ENCODE data around the gene GNA14. TPM values are rescaled to one million over a fixed set of nuclear protein-coding genes. Genes with fewer than 3 reads are reported as not detected.

The GNA14 gene
- polyA plus RNA-seq, 1 donor from 2014 or later: not detected

- H3K4me1 Mint-ChIP-seq: peaks cover 1 to 6% (median 6%) of the 10 kb centered on the region in 3 donors
- no peak overlapping the region for H3K27ac Mint-ChIP-seq
- H3K9me3 Mint-ChIP-seq: peaks cover 0 to 11% (median 5%) of the 10 kb centered on the region in 3 donors
- peak overlapping the region in 1 of 4 donors; percentile 47 for H3K4me3 Mint-ChIP-seq
- no peaks in the 10 kb centered on the region for H3K36me3 Mint-ChIP-seq
- H3K27me3 Mint-ChIP-seq: no peaks in the 10 kb centered on the region
These were observed 172.3 kb downstream of the GNA14 start for GRCh38 chr9:77475641-77476473.

GRCh38 chr9:77474936-77475335, 173.2 kb downstream of the GNA14 start:
- no peak overlapping the region for H3K27ac Mint-ChIP-seq
- no peaks in the 10 kb centered on the region for H3K27me3 Mint-ChIP-seq
- no peaks in the 10 kb centered on the region for H3K36me3 Mint-ChIP-seq
- H3K4me1 Mint-ChIP-seq: peaks cover 1 to 6% (median 6%) of the 10 kb centered on the region in 3 donors
- H3K4me3 Mint-ChIP-seq: no peak overlapping the region
- H3K9me3 Mint-ChIP-seq: peaks cover 0 to 11% (median 5%) of the 10 kb centered on the region in 3 donors

GRCh38 chr9:77472646-77473045, 175.5 kb downstream of the GNA14 start:
- peaks cover 1% of the 10 kb centered on the region for H3K27me3 Mint-ChIP-seq
- H3K4me1 Mint-ChIP-seq: peaks cover 1 to 6% (median 6%) of the 10 kb centered on the region in 3 donors
- H3K27ac Mint-ChIP-seq: no peak overlapping the region
- H3K9me3 Mint-ChIP-seq: peaks cover 0 to 5% (median 4%) of the 10 kb centered on the region in 3 donors
- H3K36me3 Mint-ChIP-seq: no peaks in the 10 kb centered on the region
- H3K4me3 Mint-ChIP-seq: no peak overlapping the region

DNA sequence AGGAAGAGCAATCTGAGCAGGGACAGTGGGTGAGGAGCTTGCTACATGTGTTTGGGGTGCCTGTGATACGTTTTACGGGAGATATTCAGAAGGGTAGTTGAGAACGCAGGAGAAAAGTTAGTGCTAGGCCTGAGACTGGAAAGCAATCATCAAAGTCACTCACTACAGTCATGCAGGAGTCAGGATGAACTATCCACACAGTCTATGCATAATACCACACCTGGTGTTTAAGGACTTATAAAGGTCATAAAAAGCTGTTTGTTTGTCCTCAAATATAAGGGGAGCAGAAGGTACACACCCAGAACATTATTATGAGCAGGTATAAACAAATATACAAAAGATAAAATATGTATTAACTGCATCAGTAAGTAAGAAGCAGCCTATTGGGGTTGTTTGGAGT, 176.6 kb downstream of the GNA14 start:
- Mint-ChIP-seq H3K9me3 (peaks cover 0 to 5% (median 1%) of the 10 kb centered on the region in 3 donors), H3K4me3 (no peak overlapping the region), H3K27ac (no peak overlapping the region), H3K36me3 (no peaks in the 10 kb centered on the region), H3K27me3 (peaks cover 5% of the 10 kb centered on the region), H3K4me1 (peaks cover 1 to 6% (median 6%) of the 10 kb centered on the region in 3 donors)

GRCh38 chr9:77469515-77470231, 178.4 kb downstream of the GNA14 start:
- Mint-ChIP-seq H3K36me3 (no peaks in the 10 kb centered on the region), H3K4me1 (peaks cover 0 to 2% (median 0%) of the 10 kb centered on the region in 3 donors), H3K4me3 (no peak overlapping the region), H3K27ac (no peak overlapping the region), H3K9me3 (peaks cover 0 to 5% (median 5%) of the 10 kb centered on the region in 3 donors), H3K27me3 (peaks cover 8% of the 10 kb centered on the region)

- Mint-ChIP-seq H3K27ac (no peak overlapping the region), H3K4me1 (peaks cover 0 to 2% (median 0%) of the 10 kb centered on the region in 3 donors), H3K9me3 (peaks cover 0 to 5% (median 0%) of the 10 kb centered on the region in 3 donors), H3K27me3 (peaks cover 13% of the 10 kb centered on the region), H3K36me3 (no peaks in the 10 kb centered on the region), H3K4me3 (no peak overlapping the region)
These were observed 183.5 kb downstream of the GNA14 start for GRCh38 chr9:77464661-77465060.

- no peaks in the 10 kb centered on the region for H3K36me3 Mint-ChIP-seq
- no peak overlapping the region for H3K27ac Mint-ChIP-seq
- peaks cover 0 to 5% (median 0%) of the 10 kb centered on the region in 3 donors for H3K9me3 Mint-ChIP-seq
- H3K4me1 Mint-ChIP-seq: peaks cover 0 to 2% (median 0%) of the 10 kb centered on the region in 3 donors
- peaks cover 12% of the 10 kb centered on the region for H3K27me3 Mint-ChIP-seq
- H3K4me3 Mint-ChIP-seq: no peak overlapping the region
These were observed 185.0 kb downstream of the GNA14 start for GRCh38 chr9:77463151-77463550.

- H3K27ac Mint-ChIP-seq: no peak overlapping the region
- H3K9me3 Mint-ChIP-seq: peaks cover 0 to 5% (median 0%) of the 10 kb centered on the region in 3 donors
- H3K4me3 Mint-ChIP-seq: no peak overlapping the region
- H3K4me1 Mint-ChIP-seq: peaks cover 0 to 2% (median 0%) of the 10 kb centered on the region in 3 donors
- H3K27me3 Mint-ChIP-seq: peaks cover 8% of the 10 kb centered on the region
- no peaks in the 10 kb centered on the region for H3K36me3 Mint-ChIP-seq
These were observed 186.1 kb downstream of the GNA14 start for GRCh38 chr9:77462066-77462465.

DNA sequence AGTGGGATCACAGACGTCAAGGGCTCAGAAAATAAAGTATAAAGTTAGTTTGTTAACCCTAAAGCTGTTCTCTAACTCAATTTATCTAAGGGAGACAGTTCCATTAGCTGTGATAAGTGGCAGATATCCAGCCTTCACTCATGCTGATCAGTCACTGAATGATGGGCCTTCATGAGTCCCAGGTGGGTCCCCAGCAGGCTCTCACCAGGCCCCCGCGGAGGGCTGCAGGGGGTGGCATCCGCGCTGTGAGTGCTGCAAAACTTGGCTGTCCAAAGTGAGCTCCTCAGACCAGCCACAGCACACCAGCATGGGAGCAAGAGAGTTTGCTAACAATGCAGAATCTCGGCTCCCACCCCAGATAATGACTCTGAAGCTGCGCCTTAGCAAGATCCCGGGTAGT, 187.2 kb downstream of the GNA14 start:
- Mint-ChIP-seq H3K4me3 (no peak overlapping the region), H3K4me1 (peaks cover 0 to 3% (median 2%) of the 10 kb centered on the region in 3 donors), H3K27ac (no peak overlapping the region), H3K27me3 (peaks cover 9% of the 10 kb centered on the region), H3K36me3 (no peaks in the 10 kb centered on the region), H3K9me3 (peaks cover 0 to 4% (median 0%) of the 10 kb centered on the region in 3 donors)

DNA sequence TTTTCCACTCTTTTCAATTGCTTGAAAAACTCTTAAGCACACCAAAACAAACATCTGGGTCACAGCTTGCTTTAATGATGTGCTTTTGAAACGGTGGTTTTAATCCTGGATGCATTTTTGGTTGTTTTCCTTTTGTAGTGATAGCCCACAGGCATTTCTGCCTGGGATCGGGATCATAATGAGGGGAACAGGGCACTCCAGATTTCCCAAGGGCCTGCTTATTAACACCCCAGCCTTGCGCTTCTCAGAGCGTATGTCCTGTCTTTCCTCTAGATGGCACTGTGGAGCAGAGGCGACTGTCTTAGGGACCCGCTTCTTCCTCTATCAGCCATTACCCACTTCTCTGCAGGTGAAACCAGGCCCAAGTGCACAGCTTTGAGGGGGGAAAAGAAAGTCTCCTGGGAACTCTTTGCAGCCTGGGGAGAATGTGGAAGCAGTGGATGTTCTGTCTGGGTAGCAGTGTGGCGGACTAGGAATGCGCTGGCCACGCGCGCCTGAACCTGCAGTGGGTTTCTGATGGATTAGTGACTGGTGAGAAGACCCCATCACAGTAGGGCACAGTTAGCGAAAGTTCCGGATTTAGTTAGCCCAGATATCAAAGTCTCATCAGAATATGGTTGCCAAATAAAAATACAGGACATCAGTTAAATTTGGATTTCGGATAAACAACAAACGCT, 190.1 kb downstream of the GNA14 start:
- Mint-ChIP-seq H3K36me3 (no peaks in the 10 kb centered on the region), H3K4me3 (no peak overlapping the region)

DNA sequence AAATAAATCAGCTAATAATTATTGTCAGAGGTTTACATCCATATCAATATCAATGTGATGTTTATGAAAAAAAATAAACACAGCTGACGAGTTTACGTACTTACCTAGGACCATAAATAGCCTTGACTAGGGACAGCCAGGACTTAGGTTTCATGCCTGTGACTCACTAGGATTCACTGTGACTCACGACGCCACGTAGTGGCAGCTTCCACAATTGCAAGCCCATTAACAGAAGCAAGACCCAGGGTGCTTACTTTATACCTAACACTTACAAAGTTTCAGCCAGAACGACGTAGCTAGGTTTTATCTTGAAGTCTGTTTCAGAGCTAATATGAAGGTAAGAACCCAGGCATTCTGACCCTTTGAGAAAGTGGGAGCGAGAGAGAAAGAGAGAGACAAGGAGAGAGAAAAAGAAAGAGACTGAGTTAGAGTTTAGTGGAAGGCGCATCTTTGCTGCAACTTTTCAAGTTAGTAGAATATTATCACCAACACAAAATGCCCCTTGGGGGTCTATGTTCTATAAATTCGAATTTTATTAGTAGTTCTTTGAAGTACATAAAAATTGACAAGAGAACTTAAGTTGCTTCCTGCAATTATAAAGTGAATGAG, 191.2 kb downstream of the GNA14 start:
- Mint-ChIP-seq H3K27ac (no peak overlapping the region), H3K4me3 (no peak overlapping the region), H3K36me3 (no peaks in the 10 kb centered on the region), H3K9me3 (no peaks in the 10 kb centered on the region), H3K27me3 (peaks cover 6% of the 10 kb centered on the region), H3K4me1 (peaks cover 5 to 14% (median 6%) of the 10 kb centered on the region in 3 donors)

More for the DNA sequence above, 190.1 kb downstream of the GNA14 start:
- no peaks in the 10 kb centered on the region for H3K9me3 Mint-ChIP-seq
- peaks cover 5 to 14% (median 6%) of the 10 kb centered on the region in 3 donors for H3K4me1 Mint-ChIP-seq
- H3K27me3 Mint-ChIP-seq: peaks cover 8% of the 10 kb centered on the region
- H3K27ac Mint-ChIP-seq: peak overlapping the region in 1 of 3 donors; percentile 41

DNA sequence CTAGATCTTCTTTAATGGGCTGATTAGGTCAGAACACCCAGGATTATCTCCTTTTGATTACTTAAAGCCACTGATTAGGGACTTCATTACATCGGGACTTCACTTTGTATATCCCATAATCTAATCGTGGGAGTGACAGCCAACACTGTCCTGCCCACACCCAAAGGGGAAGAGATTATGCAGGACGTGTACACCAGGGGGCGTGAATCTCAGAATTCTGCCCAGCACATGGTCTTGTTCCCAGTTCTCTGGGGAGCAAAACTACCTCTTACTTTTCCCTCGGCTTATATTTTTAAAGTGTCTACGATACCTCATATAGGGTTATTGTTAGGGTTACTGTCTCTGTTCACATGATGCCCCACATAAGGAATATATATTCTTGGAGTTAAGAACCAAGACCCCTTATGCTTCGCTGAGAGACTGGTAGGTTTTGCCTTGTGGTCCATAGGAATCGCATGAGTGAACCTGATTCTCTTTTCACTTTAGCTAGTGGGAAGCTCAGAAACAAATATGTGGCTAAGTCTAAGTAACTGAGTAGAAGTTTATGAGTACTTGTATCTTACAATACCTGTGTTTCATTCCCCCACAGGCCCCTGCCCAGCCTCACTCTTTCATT, 192.7 kb downstream of the GNA14 start:
- Mint-ChIP-seq H3K9me3 (peaks cover 0 to 2% (median 0%) of the 10 kb centered on the region in 3 donors), H3K36me3 (no peaks in the 10 kb centered on the region), H3K27me3 (peaks cover 4% of the 10 kb centered on the region), H3K27ac (no peak overlapping the region), H3K4me1 (peaks cover 5 to 14% (median 6%) of the 10 kb centered on the region in 3 donors), H3K4me3 (no peak overlapping the region)

GRCh38 chr9:77454663-77455062, 193.5 kb downstream of the GNA14 start:
- Mint-ChIP-seq H3K4me1 (peaks cover 5 to 14% (median 6%) of the 10 kb centered on the region in 3 donors), H3K27me3 (peaks cover 6% of the 10 kb centered on the region), H3K27ac (no peak overlapping the region), H3K4me3 (no peak overlapping the region), H3K9me3 (peaks cover 0 to 2% (median 0%) of the 10 kb centered on the region in 3 donors), H3K36me3 (no peaks in the 10 kb centered on the region)
